HepG2 (cell line): ENCODE data around the gene MYO7A. TPM values are rescaled to one million over a fixed set of nuclear protein-coding genes. Genes with fewer than 3 reads are reported as not detected.

Experiments
- BCL6 ChIP-seq: IDR thresholded peaks from 2 replicates; pipeline ENCODE4 v1.6.1; 2016; ENCODE audit warnings: missing genetic modification reagents, missing compliant biosample characterization
- CENPX ChIP-seq: sonication (generic); formaldehyde crosslinking; IDR thresholded peaks from 2 replicates; pipeline ENCODE4 v1.9.0; 2021; ENCODE audit warnings: mild to moderate bottlenecking, missing genetic modification reagents, moderate library complexity
- HNRNPL ChIP-seq: fragments of 200-400 bp; formaldehyde crosslinking; IDR thresholded peaks from 2 replicates; pipeline ENCODE4 v1.6.1; 2017; ENCODE audit warnings: mild to moderate bottlenecking, low read depth, low read length
- IRX3 ChIP-seq: sonication (generic); formaldehyde crosslinking; IDR thresholded peaks from 2 replicates; pipeline ENCODE4 v1.8.1; 2023; ENCODE audit warnings: mild to moderate bottlenecking, low read depth, missing genetic modification reagents, borderline replicate concordance
- MAZ ChIP-seq, 2 experiments: sonication (generic) in 1 of 2; formaldehyde crosslinking in 1 of 2; IDR thresholded peaks; 2 replicates each; pipeline versions ENCODE4 v1.5.0 to v1.6.1; 2012 to 2020; ENCODE audit warnings: low read depth in 2 of 2, mild to moderate bottlenecking in 2 of 2, borderline replicate concordance in 1 of 2, improper control_type of control experiment in 1 of 2, low read length in 1 of 2, missing genetic modification reagents in 1 of 2, moderate library complexity in 1 of 2
- NBN ChIP-seq: fragments of 450-650 bp; conservative IDR thresholded peaks from 2 replicates; pipeline ENCODE4 v1.6.1; 2017
- PHF21A ChIP-seq: sonication (generic); formaldehyde crosslinking; IDR thresholded peaks from 2 replicates; pipeline ENCODE4 v1.5.0; 2020; ENCODE audit warnings: mild to moderate bottlenecking, missing genetic modification reagents
- RBFOX2 ChIP-seq: fragments of 200-400 bp; formaldehyde crosslinking; IDR thresholded peaks from 2 replicates; pipeline ENCODE4 v1.6.1; 2017; ENCODE audit warnings: low read depth, mild to moderate bottlenecking, low read length
- RXRB ChIP-seq: IDR thresholded peaks from 2 replicates; pipeline ENCODE4 v1.6.1; 2016; ENCODE audit warnings: borderline replicate concordance, missing genetic modification reagents, missing compliant biosample characterization
- SAP130 ChIP-seq: IDR thresholded peaks from 2 replicates; pipeline ENCODE4 v1.6.1; 2016; ENCODE audit warnings: low read depth
- TBX2 ChIP-seq: sonication (generic); formaldehyde crosslinking; IDR thresholded peaks from 2 replicates; pipeline ENCODE4 v1.5.0; 2020; ENCODE audit warnings: missing genetic modification reagents, mild to moderate bottlenecking, borderline replicate concordance
- ZMYM2 ChIP-seq: sonication (generic); formaldehyde crosslinking; IDR thresholded peaks from 2 replicates; pipeline ENCODE4 v1.8.0; 2022; ENCODE audit warnings: mild to moderate bottlenecking, missing genetic modification reagents
- ZNF768 ChIP-seq: sonication (generic); formaldehyde crosslinking; IDR thresholded peaks from 2 replicates; pipeline ENCODE4 v1.4.0; 2020; ENCODE audit warnings: missing genetic modification reagents
- polyA plus RNA-seq, 8 experiments: library from polyadenylated mRNA; depleted of rRNA in 3 of 8; stranded (reverse) in 7 of 8; unstranded in 1 of 8; fragments of >200 nt; fragmentation: Illumina TruSeq in 4 of 8; extraction: Trizol in 4 of 8; gene quantifications; 2 replicates each; pipeline versions ENCODE4 v1.2.1 to v1.2.3, GENCODE V29; 2011 to 2016; ENCODE audit warnings: low read depth in 4 of 8, missing spikeins in 1 of 8, mixed read lengths in 1 of 8; ENCODE audit not compliant: insufficient read depth in 1 of 8
- total RNA-seq, 5 experiments: library from RNA; depleted of rRNA; stranded (reverse); fragments of >200 nt; fragmentation: Illumina TruSeq; extraction: Trizol; gene quantifications; 2 replicates each; pipeline ENCODE4 v1.2.3, GENCODE V29; 2016; ENCODE audit warnings: low read depth in 1 of 5
- TF ChIP-seq, protein P1 (sequence below): IDR thresholded peaks from 2 replicates; pipeline ENCODE4 v1.6.1; 2018; ENCODE audit warnings: missing genetic modification reagents, mild to moderate bottlenecking, missing compliant biosample characterization
- TF ChIP-seq, protein P2 (sequence below): sonication (generic); formaldehyde crosslinking; IDR thresholded peaks from 2 replicates; pipeline ENCODE4 v1.9.0; 2022; ENCODE audit warnings: low read depth, missing genetic modification reagents
- TF ChIP-seq, protein P3 (sequence below): sonication (generic); formaldehyde crosslinking; IDR thresholded peaks from 2 replicates; pipeline ENCODE4 v1.5.0; 2020; ENCODE audit warnings: mild to moderate bottlenecking, missing genetic modification reagents
- TF ChIP-seq, protein P4 (sequence below): sonication (generic); formaldehyde crosslinking; IDR thresholded peaks from 2 replicates; pipeline ENCODE4 v1.5.1; 2020; ENCODE audit warnings: mild to moderate bottlenecking, missing genetic modification reagents, borderline replicate concordance

Gene MYO7A
- total and polyA plus RNA-seq, 2 of the 13 experiments (the other 11 are each of a cell fraction or from before 2014, with no cell fraction given) = 7.5 to 10.0 TPM

DNA sequence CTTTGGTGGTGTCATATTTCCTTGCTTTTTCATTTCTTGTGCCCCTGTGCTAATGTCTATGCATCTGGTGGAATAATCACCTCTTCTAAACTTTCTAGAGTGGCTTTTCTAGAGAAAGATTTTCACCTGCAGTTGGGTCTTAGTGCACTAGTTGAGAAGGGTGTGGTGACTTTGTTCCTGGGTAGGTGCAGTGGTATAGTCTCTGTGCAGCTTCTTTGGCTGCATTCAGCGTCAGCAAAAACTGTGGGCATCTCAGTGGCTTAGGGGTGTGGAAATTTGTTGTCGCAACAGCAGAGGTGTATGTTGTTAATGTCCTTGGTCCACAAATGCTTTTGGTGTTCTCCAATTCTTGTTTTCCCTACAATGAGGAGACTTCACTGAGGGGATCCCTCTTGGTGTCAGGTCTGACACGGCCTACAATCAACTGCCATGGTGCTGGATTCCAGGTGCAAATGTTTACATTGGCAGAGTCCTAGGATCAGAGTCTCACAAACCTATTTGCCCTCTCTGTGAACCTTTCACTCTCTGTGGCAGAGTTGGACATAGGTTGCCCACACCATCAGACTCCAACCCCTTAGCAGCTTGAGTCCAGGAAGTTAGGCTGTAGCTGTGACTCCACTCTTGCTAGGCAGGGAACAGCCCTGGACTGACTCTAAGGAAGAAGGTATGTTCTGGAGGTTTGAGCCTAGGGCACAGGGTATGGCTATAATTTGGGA, 124.7 kb downstream of the MYO7A start (continued):
- TF ChIP-seq, protein P1, sequence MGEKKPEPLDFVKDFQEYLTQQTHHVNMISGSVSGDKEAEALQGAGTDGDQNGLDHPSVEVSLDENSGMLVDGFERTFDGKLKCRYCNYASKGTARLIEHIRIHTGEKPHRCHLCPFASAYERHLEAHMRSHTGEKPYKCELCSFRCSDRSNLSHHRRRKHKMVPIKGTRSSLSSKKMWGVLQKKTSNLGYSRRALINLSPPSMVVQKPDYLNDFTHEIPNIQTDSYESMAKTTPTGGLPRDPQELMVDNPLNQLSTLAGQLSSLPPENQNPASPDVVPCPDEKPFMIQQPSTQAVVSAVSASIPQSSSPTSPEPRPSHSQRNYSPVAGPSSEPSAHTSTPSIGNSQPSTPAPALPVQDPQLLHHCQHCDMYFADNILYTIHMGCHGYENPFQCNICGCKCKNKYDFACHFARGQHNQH (CRISPR knock-in tag) = peak; percentile 49; the same call in 1 of the 2 replicates
- no peak for TF ChIP-seq IRX3 (CRISPR knock-in tag)
- TF ChIP-seq SAP130 = peak; percentile 33; the same call in 1 of the 2 replicates
- TF ChIP-seq RBFOX2 = no peak
- no peak for TF ChIP-seq PHF21A (CRISPR knock-in tag)
- no peak for TF ChIP-seq CENPX (CRISPR knock-in tag)
- TF ChIP-seq NBN = no peak
- no peak for TF ChIP-seq ZNF768
- TF ChIP-seq, protein P2, sequence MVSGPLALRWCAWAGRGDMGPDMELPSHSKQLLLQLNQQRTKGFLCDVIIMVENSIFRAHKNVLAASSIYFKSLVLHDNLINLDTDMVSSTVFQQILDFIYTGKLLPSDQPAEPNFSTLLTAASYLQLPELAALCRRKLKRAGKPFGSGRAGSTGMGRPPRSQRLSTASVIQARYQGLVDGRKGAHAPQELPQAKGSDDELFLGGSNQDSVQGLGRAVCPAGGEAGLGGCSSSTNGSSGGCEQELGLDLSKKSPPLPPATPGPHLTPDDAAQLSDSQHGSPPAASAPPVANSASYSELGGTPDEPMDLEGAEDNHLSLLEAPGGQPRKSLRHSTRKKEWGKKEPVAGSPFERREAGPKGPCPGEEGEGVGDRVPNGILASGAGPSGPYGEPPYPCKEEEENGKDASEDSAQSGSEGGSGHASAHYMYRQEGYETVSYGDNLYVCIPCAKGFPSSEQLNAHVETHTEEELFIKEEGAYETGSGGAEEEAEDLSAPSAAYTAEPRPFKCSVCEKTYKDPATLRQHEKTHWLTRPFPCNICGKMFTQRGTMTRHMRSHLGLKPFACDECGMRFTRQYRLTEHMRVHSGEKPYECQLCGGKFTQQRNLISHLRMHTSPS (CRISPR knock-in tag) = peak; percentile 87; the same call in 1 of the 2 replicates
- peak; percentile 67; the same call in 1 of the 2 replicates for TF ChIP-seq HNRNPL
- peak; percentile 57; the same call in 1 of the 2 replicates for TF ChIP-seq ZMYM2
- peak; percentile 82 for TF ChIP-seq TBX2 (CRISPR knock-in tag)
- TF ChIP-seq MAZ (IDR thresholded peaks at IDR 0.05; ENCODE audit: borderline replicate concordance, low read depth, low read length) = no peak
- TF ChIP-seq MAZ (CRISPR knock-in tag; IDR thresholded peaks at IDR 0.05; ENCODE audit: low read depth) = peak; percentile 62; the same call in 1 of the 2 replicates
- TF ChIP-seq, protein P3, sequence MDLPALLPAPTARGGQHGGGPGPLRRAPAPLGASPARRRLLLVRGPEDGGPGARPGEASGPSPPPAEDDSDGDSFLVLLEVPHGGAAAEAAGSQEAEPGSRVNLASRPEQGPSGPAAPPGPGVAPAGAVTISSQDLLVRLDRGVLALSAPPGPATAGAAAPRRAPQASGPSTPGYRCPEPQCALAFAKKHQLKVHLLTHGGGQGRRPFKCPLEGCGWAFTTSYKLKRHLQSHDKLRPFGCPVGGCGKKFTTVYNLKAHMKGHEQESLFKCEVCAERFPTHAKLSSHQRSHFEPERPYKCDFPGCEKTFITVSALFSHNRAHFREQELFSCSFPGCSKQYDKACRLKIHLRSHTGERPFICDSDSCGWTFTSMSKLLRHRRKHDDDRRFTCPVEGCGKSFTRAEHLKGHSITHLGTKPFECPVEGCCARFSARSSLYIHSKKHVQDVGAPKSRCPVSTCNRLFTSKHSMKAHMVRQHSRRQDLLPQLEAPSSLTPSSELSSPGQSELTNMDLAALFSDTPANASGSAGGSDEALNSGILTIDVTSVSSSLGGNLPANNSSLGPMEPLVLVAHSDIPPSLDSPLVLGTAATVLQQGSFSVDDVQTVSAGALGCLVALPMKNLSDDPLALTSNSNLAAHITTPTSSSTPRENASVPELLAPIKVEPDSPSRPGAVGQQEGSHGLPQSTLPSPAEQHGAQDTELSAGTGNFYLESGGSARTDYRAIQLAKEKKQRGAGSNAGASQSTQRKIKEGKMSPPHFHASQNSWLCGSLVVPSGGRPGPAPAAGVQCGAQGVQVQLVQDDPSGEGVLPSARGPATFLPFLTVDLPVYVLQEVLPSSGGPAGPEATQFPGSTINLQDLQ (CRISPR knock-in tag) = no peak
- TF ChIP-seq RXRB (CRISPR knock-in tag) = peak; percentile 77; the same call in 1 of the 2 replicates
- TF ChIP-seq, protein P4, sequence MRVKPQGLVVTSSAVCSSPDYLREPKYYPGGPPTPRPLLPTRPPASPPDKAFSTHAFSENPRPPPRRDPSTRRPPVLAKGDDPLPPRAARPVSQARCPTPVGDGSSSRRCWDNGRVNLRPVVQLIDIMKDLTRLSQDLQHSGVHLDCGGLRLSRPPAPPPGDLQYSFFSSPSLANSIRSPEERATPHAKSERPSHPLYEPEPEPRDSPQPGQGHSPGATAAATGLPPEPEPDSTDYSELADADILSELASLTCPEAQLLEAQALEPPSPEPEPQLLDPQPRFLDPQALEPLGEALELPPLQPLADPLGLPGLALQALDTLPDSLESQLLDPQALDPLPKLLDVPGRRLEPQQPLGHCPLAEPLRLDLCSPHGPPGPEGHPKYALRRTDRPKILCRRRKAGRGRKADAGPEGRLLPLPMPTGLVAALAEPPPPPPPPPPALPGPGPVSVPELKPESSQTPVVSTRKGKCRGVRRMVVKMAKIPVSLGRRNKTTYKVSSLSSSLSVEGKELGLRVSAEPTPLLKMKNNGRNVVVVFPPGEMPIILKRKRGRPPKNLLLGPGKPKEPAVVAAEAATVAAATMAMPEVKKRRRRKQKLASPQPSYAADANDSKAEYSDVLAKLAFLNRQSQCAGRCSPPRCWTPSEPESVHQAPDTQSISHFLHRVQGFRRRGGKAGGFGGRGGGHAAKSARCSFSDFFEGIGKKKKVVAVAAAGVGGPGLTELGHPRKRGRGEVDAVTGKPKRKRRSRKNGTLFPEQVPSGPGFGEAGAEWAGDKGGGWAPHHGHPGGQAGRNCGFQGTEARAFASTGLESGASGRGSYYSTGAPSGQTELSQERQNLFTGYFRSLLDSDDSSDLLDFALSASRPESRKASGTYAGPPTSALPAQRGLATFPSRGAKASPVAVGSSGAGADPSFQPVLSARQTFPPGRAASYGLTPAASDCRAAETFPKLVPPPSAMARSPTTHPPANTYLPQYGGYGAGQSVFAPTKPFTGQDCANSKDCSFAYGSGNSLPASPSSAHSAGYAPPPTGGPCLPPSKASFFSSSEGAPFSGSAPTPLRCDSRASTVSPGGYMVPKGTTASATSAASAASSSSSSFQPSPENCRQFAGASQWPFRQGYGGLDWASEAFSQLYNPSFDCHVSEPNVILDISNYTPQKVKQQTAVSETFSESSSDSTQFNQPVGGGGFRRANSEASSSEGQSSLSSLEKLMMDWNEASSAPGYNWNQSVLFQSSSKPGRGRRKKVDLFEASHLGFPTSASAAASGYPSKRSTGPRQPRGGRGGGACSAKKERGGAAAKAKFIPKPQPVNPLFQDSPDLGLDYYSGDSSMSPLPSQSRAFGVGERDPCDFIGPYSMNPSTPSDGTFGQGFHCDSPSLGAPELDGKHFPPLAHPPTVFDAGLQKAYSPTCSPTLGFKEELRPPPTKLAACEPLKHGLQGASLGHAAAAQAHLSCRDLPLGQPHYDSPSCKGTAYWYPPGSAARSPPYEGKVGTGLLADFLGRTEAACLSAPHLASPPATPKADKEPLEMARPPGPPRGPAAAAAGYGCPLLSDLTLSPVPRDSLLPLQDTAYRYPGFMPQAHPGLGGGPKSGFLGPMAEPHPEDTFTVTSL = peak; percentile 70; the same call in 1 of the 2 replicates
- peak; percentile 44 for TF ChIP-seq BCL6
